C4-2B (cell line): ENCODE results near the gene KRTAP5-9.
"Not testable (repeated sequence)": the region's sequence is repeated elsewhere in the genome, so short reads cannot be mapped to it uniquely, and the experiment has no call there.

Experiments used
- H3K27ac ChIP-seq: fragments of 450-650 bp; 2 replicates; pipeline ENCODE4 v1.5.1; 2017
- CTCF ChIP-seq: fragments of 450-650 bp; conservative IDR thresholded peaks from 2 replicates; pipeline ENCODE4 v1.5.1; 2017; ENCODE audit warnings: mild to moderate bottlenecking
- ZFX ChIP-seq: fragments of 450-650 bp; IDR thresholded peaks from 2 replicates; pipeline ENCODE4 v1.6.1; 2017

The KRTAP5-9 gene

DNA sequence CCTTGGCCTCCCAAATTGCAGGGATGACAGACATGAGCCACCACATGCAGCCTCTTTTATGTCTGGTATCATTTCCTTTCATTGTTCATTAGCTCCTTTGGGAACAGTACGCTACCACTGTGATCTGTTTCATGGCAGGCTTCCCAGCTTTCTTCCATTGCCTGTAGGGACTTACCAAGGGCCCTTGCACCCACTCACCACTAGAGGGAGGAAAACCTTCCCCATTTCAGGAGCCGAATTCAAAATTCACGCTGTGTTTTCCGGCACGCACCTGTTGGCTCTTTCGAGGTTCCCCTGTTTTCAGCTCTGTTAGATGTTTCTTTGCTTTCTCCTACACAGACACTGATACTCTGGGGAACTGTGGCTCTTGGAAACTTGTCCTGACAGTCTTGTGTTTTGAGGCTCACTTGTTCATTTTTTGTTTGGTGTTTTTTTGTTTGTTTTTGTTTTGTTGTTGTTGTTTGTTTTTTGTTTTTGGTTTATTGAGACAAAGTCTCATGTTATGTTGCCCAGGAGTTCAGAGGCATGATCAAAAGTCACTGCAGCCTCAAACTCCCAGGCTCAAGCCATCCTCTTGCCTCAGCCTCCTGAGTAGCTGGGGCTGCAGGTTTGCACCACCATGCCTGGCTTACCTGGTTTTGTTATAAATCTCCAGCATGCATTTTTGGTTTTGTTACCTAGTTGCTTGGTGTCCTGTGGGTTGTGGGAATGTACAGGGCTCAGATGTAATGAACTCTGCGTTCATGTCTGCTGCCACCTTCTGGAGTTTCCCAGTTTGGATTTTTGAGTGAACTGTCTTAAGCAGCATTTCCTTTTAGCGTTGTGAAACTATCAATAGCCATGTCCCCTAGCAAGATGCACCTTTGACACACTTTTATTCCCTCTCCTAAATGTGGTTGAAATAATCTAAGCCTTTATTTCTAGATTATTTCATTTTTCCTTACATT lies 32.1 kb downstream of the KRTAP5-9 start:
- no peak overlapping the region; the same call in 1 of the 2 replicates for H3K27ac ChIP-seq
- TF ChIP-seq ZFX (no peak), CTCF (peak; percentile 95)

DNA sequence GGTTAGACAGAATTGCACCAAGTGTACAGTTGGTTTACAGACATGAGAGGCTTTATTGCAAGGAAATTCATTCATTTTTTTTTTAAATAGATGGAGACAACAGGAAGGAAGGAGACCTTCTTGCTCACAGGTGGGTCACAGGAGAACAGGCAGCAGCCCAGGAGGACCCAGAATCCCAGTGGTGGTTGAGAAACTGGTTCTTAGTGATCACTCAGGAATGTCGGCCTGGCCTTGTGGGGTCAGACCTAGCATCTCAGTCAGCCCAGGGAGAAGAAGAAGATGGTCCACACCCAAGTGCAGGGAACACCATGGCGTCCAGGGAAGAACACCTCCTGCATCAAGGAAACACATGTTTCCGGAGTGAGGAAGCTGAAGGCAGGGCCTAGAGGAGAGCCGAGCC lies 33.6 kb downstream of the KRTAP5-9 start:
- TF ChIP-seq CTCF (no peak), ZFX (no peak)
- no peak overlapping the region for H3K27ac ChIP-seq

DNA sequence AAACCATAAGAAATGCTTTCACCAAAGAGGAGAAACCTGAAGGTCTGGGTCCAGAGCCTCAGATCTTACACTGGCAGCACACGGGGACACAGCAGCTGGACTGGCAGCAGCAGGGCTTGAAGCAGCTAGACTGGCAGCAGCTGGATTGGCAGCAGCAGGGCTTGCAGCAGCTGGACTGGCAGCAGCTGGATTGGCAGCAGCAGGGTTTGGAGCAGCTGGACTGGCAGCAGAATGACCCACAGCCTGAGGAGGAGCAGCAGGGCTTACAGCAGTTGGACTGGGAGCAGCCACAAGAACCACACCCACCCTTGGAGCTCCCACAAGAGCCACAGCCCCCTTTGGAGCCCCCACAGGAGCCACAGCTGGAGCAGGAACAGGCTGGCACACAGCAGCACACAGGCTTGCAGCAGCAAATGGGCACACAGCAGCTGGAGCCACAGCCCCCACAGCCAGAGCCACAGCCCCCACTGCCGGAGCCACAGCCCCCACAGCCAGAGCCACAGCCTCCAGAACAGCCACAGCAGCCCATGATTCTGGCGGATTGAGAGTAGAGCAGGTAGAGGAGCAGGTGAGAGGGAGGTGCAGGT lies 34.2 kb downstream of the KRTAP5-9 start, which contains the start of gene KRTAP5-11:
TSS of gene KRTAP5-11 (minus strand) at position 567 of the 587 bp plus-strand sequence. CDS start at position 529, 38 bp downstream.
- TF ChIP-seq CTCF (no peak), ZFX (no peak)
- H3K27ac ChIP-seq: no peak within 1 kb of the TSS

GRCh38 chr11:71582969-71583368 lies 34.7 kb downstream of the KRTAP5-9 start:
- H3K27ac ChIP-seq: not testable (repeated sequence)

DNA sequence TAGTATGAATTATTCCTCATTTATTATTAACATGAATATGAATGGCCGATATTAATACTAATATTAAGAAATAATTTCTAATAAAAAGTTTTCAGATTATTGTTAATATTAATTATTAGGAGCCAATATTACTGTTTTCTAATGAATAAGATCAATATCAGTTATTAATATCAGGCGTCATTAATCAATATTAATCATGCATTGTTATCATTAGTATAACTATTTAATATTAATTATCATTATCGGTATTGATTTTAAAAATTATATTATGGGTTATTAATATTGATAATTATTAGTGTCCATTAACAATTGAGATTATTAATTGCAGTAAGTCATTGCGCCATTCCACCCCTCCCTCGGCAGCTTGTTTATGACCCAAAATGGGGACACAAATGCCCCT lies 37.5 kb downstream of the KRTAP5-9 start:
- H3K27ac ChIP-seq: not testable (repeated sequence)

DNA sequence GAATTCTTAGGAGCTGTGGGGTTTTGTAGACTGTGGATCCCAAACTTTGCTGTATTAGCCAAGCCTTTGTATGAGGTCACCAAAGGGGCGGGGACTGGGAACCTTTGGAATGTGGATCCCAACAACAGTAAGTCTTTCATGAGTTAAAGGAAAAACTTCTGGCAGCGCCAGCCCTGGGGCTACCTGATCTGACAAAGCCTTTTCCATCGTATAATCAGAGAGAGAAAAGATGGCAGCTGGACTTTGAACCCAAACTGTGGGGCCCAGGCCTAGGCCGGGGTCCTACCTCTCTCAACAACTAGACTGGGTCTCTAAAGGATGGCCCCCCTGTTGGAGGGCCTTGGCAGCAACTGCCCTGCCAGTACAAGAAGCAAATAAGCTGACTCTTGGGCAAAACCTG lies 40.1 kb downstream of the KRTAP5-9 start:
- not testable (repeated sequence) for H3K27ac ChIP-seq

DNA sequence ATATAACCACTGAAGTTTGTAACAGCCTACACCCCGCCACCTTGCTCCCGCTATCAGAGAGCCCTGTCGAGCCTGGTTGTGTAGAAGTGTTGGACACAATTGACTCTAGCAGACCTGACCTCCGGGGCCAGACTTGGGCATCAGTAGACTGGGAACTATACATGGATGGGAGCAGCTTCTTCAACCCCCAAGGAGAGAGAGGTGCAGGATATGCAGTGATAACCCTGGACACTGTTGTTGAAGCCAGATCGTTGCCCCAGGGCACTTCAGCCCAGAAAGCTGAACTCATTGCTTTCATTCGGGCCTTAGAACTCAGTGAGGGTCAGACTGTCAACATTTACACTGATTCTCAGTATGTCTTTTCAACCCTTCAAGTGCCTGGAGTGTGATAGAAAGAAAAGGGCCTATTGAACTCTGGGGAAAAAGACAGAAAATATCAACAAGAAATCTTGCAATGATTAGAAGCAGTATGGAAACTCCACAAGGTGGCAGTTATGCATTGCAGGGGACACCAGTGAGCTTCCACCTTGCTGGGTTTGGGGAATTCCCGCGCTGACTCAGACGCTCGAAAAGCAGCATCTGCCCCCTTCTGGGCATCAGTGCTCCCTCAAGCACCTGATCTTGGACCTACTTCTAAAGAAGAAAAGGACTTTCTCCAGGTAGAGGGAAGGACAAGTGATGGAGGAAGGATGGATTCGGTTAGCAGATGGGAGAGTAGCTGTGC lies 40.8 kb downstream of the KRTAP5-9 start:
- peak; percentile 15 for TF ChIP-seq CTCF
- not testable (repeated sequence) for H3K27ac ChIP-seq

- H3K27ac ChIP-seq: not testable (repeated sequence)
Measured at GRCh38 chr11:71589546-71589920, 41.3 kb downstream of the KRTAP5-9 start.
